Activated T-helper 1 cell treated with anti-CD3 and anti-CD28 coated beads, Interleukin-2, amount 50 U/mL, for 16 hours (primary cell): ENCODE measurements around the gene KCNJ3.

Source experiments
- DNase-seq, 2 donors: peaks; one replicate each; pipeline ENCODE4 v3.0.0-alpha.2; 2020; ENCODE audit warnings: low read depth in 1 of 2, low spot score in 1 of 2

Gene KCNJ3

GRCh38 chr2:154706660-154707059, 8.2 kb downstream of the KCNJ3 start:
- DNase-seq, result no peak

GRCh38 chr2:154707994-154708575, 9.6 kb downstream of the KCNJ3 start:
- DNase-seq, result no peak

GRCh38 chr2:154709215-154709614, 10.7 kb downstream of the KCNJ3 start:
- DNase-seq, result no peak

- no peak for DNase-seq
Observed at GRCh38 chr2:154710078-154710477, 11.6 kb downstream of the KCNJ3 start.

DNA sequence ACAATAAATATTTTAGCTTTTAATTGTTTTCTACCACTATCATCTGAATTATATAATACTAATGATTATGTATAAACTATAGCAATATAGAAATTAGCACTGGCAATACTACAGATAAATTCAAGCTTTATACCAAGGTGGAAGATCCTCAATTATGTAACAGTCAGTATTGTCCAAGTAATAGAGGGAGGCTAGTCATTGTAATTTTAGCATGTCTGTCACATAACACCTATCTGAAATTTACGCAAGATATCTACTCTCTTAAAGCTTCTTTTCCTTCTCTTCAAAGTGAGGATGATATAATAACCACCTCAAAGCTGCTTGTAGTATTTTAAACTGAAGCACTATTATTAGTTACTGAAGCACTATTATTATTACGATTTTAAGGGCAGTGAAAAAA, 12.2 kb downstream of the KCNJ3 start:
- no peak for DNase-seq

- no peak for DNase-seq
Observed at GRCh38 chr2:154713675-154714074, 15.2 kb downstream of the KCNJ3 start.

DNA sequence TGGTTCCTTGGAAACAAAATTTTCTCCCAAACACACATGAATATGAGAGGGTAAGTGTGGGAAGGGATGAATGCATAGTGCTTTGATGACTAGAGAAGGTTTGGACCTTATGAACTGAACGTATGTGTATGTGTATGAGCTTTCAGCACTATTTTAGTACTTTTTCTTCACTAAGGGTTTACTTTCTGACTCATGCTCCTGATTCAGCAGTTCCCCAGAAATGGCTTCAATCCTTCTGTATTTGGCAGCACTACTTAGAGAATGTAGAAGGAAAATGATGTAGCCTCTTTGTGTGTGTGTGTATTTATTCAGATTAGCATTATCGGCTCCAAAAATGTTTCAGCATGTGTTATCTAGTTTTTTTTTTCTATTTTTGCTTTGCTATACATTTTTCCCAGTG, 22.2 kb downstream of the KCNJ3 start:
- DNase-seq, result no peak

DNA sequence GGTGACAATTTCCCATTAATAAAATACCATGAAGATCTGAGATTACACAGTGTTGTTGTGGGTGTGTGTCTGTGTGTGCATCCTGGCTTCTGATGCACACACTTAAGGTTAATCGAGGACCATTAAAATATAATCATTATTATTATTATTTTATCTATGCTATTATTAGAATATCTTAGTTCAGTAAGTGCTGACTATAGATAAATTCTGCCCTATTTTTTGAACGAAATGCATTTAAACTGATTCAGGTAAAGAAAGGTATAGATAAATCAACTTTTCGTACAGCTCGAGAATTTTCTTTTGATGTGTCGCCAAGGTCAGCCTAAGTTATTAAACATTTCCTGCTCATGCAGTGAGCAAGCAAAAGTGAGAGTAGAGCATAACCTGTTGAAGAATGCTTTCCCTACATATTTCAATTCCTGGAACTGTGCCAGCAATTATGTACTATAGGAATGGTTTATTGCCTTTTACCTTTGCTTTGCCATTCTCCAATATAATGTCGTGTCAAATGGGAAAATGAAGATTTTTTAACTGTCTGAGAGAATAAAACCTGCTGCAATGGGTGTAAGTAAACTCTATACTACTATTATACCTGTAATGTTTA, 25.8 kb downstream of the KCNJ3 start:
- DNase-seq, result no peak

DNA sequence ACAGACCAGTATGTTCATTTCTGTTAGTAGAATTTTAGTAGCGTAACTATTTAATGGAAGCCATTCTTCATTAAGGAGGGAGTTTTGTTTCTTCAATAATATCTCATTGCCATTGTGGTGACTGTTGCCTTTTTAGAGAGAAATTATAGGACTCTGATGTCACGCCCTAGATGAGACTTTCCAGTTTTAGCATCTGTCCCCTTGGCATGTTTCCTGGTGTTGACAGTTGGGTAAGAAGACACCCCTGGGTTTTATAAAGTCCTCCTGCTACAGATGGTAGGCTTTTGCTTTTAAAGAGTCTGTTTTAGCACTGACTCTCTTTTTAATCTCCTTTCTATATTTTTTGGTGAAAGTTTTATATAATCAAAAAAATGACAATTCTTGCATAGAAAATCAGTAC, 41.9 kb downstream of the KCNJ3 start:
- no peak for DNase-seq

DNA sequence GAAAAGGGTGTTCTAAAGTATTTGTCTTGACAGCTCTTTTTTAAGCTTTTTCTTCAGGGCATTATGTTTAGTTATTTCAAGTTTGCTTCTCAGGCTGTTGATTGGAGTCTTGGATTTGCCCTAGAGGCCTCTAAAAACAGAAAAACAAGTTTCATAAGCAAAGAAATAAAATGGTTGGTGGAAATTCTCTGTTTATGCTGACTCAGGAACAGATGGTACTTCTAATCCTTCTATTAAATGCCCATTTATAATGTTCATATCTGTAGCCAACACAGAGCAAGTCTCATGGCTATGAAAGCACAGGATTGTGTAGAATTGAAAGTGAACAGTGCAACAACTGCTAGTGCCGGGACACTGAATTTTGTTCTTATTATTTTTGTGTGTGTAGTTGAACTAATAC, 60.4 kb downstream of the KCNJ3 start:
- no peak for DNase-seq

GRCh38 chr2:154762638-154763037, 64.1 kb downstream of the KCNJ3 start:
- DNase-seq, result no peak

DNA sequence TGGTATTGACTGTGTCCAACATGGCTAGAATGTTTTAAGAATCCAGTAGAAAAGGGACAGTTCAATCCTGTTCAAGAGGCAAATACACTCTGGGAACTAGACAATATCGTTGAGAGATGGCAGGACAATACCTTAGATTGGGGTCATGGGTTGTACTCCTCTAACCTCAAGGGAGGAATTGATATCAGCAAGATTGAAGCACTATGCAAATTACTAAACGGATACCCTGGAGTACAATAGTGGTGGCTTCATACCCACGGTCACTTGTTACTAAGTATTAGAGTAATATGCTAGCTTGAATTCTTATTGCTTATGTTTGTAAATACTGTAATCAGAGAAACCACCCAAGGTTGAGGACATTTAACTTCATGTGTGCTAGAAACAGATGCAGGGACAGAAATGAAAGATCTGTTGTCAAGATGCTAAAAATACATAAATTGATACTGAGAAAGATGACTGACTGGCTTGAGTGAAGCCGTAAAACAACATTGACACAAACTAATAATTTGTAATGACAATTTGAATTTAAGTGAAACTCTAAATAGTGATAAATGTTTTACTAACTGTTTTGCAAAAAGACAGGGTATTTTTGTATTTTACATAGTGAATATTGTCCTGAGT, 73.3 kb downstream of the KCNJ3 start:
- DNase-seq, result no peak

GRCh38 chr2:154776825-154777224, 78.3 kb downstream of the KCNJ3 start:
- no peak for DNase-seq

DNA sequence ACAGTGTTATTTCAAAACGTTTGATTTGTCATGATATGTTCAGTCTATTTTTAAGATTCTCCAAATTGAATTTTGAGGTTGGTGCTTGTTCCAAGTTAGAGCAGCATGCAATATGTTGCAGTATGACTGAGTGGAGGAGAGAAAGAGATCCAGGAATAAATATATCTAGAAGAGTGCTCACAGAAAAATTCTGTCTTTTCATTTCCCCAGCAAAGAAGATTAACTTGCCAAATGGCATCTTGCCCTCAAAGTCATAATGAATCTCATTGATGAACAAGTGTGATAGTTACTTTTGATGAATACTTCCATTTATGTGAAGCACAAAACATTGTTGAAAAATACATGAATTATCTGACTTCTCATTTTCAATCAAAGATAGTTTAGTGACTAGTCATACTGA, 95.9 kb downstream of the KCNJ3 start:
- no peak for DNase-seq

DNA sequence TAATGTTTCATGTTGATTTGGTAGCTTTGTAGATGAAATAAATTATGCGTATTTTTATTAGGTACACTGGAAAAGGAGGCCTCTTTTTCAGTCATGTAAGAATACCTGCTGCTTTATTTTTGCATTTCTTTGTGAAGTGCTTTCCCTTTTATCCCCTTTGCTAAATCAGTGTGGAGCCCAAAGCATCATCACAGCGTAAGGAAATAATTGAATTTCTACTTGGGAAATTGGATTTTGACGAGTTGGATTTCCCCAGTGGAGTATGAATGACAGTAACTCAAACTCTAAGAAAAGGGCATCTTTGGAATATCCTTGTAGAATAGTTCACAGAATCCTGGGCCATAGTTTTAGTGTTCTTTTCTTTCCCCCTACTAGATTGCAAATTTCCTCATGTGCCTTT, 97.2 kb downstream of the KCNJ3 start:
- no peak for DNase-seq

GRCh38 chr2:154804451-154804850, 106.0 kb downstream of the KCNJ3 start:
- DNase-seq, result no peak

DNA sequence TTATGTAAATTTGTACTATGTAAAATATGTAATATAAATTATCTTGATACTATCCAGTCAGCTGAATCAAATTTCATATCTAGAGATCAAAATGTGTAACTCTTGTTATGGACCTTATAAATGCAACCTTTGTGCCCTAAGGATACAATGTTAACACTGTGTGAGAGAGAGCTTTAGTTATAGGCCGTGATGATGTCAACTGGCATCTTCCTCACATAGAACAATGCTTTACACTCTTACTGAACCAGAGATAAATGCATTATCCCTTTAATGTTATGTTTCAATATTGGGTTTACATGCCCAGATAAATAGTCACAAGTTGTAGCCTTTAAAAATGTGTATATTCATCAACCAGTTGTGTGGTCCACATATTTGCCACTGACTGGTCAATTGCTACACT, 115.1 kb downstream of the KCNJ3 start:
- no peak for DNase-seq

- DNase-seq, result no peak
Observed at GRCh38 chr2:154814856-154815255, 116.4 kb downstream of the KCNJ3 start.

GRCh38 chr2:154825358-154825757, 126.9 kb downstream of the KCNJ3 start:
- DNase-seq, result no peak

DNA sequence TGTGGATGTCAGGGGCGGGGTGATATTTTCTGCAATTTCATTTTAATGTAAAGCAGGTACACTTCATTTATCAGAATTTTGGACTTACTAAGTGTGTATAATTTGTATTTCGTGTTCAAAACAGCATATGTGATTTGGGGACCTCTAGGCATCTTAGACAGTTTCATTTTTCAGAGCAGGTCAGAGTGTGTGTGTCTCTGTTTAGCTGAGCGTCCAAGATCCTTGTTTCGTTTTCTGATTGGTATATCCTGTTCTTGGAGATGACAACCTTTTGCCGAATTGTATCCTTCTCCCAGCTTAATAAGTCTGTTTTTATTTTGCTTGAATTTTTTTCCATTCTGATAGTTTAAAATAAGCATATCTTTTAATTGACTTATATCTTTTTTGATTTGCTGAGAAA, 128.3 kb downstream of the KCNJ3 start:
- DNase-seq, result no peak

DNA sequence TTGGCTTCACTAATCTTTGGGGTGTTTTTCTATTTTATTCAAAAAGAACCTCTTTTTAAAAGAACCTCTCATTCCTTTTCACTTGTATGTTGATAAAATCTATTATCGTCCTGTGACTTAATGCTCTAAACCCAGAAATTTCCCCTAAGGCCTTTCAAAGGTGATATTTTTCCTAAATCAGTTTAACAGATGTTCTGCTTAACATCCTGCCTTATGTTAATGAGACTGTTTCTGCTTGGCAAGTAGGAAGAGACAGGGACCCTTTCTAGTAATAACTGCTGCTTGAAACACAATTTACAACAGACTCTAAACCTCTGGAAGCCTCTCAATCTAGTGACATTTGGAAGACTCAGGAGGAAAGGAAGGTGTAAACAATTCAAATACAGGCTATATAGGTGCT, 128.8 kb downstream of the KCNJ3 start:
- DNase-seq, result no peak

GRCh38 chr2:154832711-154833110, 134.2 kb downstream of the KCNJ3 start:
- DNase-seq, result no peak

DNA sequence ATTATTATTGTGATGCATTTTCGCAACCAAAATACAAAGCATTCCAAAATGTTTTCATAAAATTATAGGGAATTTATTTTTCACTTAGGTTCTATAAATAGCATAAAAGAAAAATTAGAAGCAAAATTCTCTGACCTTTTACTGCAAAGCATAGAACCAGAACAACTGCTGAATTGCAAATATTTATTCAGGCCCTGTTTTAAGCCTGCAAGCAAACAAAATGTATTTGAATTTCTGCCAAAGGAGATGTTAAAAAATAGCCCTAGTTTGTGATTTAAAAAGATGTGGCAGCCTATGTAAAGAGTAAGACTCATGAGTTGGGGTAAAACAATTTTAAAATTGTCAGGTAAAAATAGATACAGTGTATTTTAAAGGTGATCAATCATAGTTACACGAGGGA, 138.1 kb downstream of the KCNJ3 start:
- DNase-seq, result no peak
